Activated naive CD8-positive, alpha-beta T cell treated with anti-CD3 and anti-CD28 coated beads, Interleukin-2, amount 50 U/mL, for 24 hours (primary cell): Measurements from ENCODE around the gene THBS4.

ENCODE experiments used
- ATAC-seq: fragments of 150-1000 bp; cut with Tn5 transposase; one replicate; pipeline ENCODE4 v1.10.0; 2021
- DNase-seq: peaks from one replicate; pipeline ENCODE4 v3.0.0; 2021
- H3K27ac Mint-ChIP-seq: one replicate; pipeline ENCODE4 v1.8.0; 2021; ENCODE audit warnings: mild to moderate bottlenecking, mixed read lengths
- H3K27me3 Mint-ChIP-seq: one replicate; pipeline ENCODE4 v1.8.0; 2021; ENCODE audit warnings: mixed read lengths
- H3K36me3 Mint-ChIP-seq: one replicate; pipeline ENCODE4 v1.8.0; 2021; ENCODE audit warnings: low read depth, mixed read lengths
- H3K4me1 Mint-ChIP-seq: one replicate; pipeline ENCODE4 v1.8.0; 2021; ENCODE audit warnings: mixed read lengths
- H3K4me3 Mint-ChIP-seq: one replicate; pipeline ENCODE4 v1.8.0; 2021; ENCODE audit warnings: mild to moderate bottlenecking, moderate library complexity, mixed read lengths
- H3K9me3 Mint-ChIP-seq: one replicate; pipeline ENCODE4 v1.8.0; 2021; ENCODE audit warnings: mixed read lengths

The THBS4 gene

DNA sequence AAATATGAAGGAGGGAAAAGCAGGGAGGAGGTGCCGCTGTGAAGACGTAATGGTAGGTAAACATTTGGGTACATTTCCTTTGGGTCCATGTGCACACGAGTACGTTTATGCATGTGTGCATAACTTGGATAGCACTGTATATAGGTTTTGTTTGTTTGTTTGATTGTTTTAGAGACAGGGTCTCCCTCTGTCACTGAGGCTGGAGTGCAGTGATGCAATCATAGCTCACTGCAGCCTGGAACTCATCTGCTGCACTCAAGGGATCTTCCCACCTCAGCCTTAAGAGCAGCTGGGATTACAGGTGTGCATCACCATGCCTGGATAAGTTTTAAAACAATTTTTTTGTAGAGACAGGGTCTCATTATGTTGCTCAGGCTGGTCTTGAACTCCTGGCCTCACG lies 94.0 kb downstream of the THBS4 start:
- Mint-ChIP-seq H3K27me3 (no peaks in the 10 kb centered on the region), H3K27ac (no peak overlapping the region), H3K4me1 (peaks cover 49% of the 10 kb centered on the region), H3K36me3 (peaks cover 4% of the 10 kb centered on the region), H3K9me3 (peaks cover 14% of the 10 kb centered on the region), H3K4me3 (no peak overlapping the region)
- no peak for DNase-seq
- no peak for ATAC-seq
